ENCODE results near the gene DNAJB9. TPM values are rescaled to one million over a fixed set of nuclear protein-coding genes. Genes with fewer than 3 reads are reported as not detected.
A peak's percentile ranks its signal among the peaks of the same experiment; 100 is the strongest.

The DNAJB9 gene
- polyA plus RNA-seq, 3 donors = 18.1 to 20.7 (median 18.4) TPM

- Mint-ChIP-seq H3K9me3 (peaks cover 0 to 14% (median 6%) of the 10 kb centered on the region in 7 donors), H3K4me3 (no peak overlapping the region), H3K4me1 (peaks cover 15% of the 10 kb centered on the region), H3K36me3 (peaks cover 16 to 23% of the 10 kb centered on the region in 2 donors), H3K27ac (no peak overlapping the region), H3K27me3 (ENCODE audit: low read depth in 3 of 3) (no peaks in the 10 kb centered on the region)
- intact Hi-C loops (cut with micrococcal nuclease) = loop anchor here in 1 of 2 donors (5.0 kb wide), 1 partner anchor 824 kb away; the partner anchor contains the start of gene CBLL1
- Histone ChIP-seq H2AFZ (ENCODE audit: insufficient read depth, low read depth, low read length, poor library complexity, severe bottlenecking) (no peak overlapping the region), H3K27me3 (ENCODE audit: control insufficient read depth in 2 of 2, insufficient read depth in 2 of 2, low read length in 2 of 2) (no peaks in the 10 kb centered on the region), H3K36me3 (replicated peaks in 1 of 2; ENCODE audit: control insufficient read depth in 1 of 2, insufficient read depth in 2 of 2, low read length in 2 of 2) (peaks cover 2 to 24% of the 10 kb centered on the region in 2 donors), H4K20me1 (ENCODE audit: insufficient read depth, low read length) (no peaks in the 10 kb centered on the region), H3K27ac (ENCODE audit: low read depth in 1 of 2, low read length in 2 of 2) (no peak overlapping the region), H3K4me1 (ENCODE audit: control insufficient read depth in 1 of 2, insufficient read depth in 2 of 2, low read length in 2 of 2) (peaks cover 17 to 29% of the 10 kb centered on the region in 2 donors), H3K79me2 (ENCODE audit: insufficient read depth, low read length) (peaks cover 49% of the 10 kb centered on the region), H3K9me3 (replicated peaks in 1 of 2; ENCODE audit: control insufficient read depth in 1 of 2, insufficient read depth in 1 of 2, low read length in 2 of 2) (peaks cover 0 to 5% of the 10 kb centered on the region in 2 donors), H3K9ac (ENCODE audit: insufficient read depth, low read length, poor library complexity, severe bottlenecking) (no peak overlapping the region), H3K4me3 (replicated peaks in 1 of 3; ENCODE audit: low read depth in 2 of 3, low read length in 3 of 3) (no peak overlapping the region), H3K4me2 (replicated peaks; ENCODE audit: extremely low read depth, low read length, poor library complexity, severe bottlenecking) (no peak overlapping the region)
- no peak for DNase-seq
- TF ChIP-seq, protein P1, sequence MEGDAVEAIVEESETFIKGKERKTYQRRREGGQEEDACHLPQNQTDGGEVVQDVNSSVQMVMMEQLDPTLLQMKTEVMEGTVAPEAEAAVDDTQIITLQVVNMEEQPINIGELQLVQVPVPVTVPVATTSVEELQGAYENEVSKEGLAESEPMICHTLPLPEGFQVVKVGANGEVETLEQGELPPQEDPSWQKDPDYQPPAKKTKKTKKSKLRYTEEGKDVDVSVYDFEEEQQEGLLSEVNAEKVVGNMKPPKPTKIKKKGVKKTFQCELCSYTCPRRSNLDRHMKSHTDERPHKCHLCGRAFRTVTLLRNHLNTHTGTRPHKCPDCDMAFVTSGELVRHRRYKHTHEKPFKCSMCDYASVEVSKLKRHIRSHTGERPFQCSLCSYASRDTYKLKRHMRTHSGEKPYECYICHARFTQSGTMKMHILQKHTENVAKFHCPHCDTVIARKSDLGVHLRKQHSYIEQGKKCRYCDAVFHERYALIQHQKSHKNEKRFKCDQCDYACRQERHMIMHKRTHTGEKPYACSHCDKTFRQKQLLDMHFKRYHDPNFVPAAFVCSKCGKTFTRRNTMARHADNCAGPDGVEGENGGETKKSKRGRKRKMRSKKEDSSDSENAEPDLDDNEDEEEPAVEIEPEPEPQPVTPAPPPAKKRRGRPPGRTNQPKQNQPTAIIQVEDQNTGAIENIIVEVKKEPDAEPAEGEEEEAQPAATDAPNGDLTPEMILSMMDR (IDR thresholded peaks at IDR 0.05) = no peak
These were observed 3.7 kb upstream of the DNAJB9 start for GRCh38 chr7:108565987-108566386.

GRCh38 chr7:108568801-108569380, 783 bp upstream of the DNAJB9 start:
- peaks cover 24 to 28% of the 10 kb centered on the region in 2 donors for H3K36me3 Mint-ChIP-seq
- H3K27me3 Mint-ChIP-seq (ENCODE audit: low read depth in 3 of 3) = no peaks in the 10 kb centered on the region
- Histone ChIP-seq H3K4me2 (replicated peaks; ENCODE audit: extremely low read depth, low read length, poor library complexity, severe bottlenecking) (peak overlapping the region; percentile 66), H3K9me3 (replicated peaks in 1 of 2; ENCODE audit: control insufficient read depth in 1 of 2, insufficient read depth in 1 of 2, low read length in 2 of 2) (no peaks in the 10 kb centered on the region), H3K4me1 (ENCODE audit: control insufficient read depth in 1 of 2, insufficient read depth in 2 of 2, low read length in 2 of 2) (peaks cover 21 to 38% of the 10 kb centered on the region in 2 donors), H3K36me3 (replicated peaks in 1 of 2; ENCODE audit: control insufficient read depth in 1 of 2, insufficient read depth in 2 of 2, low read length in 2 of 2) (peaks cover 12 to 41% of the 10 kb centered on the region in 2 donors), H3K79me2 (ENCODE audit: insufficient read depth, low read length) (peaks cover 75% of the 10 kb centered on the region), H4K20me1 (ENCODE audit: insufficient read depth, low read length) (no peaks in the 10 kb centered on the region), H3K9ac (ENCODE audit: insufficient read depth, low read length, poor library complexity, severe bottlenecking) (peak overlapping the region; percentile 98), H2AFZ (ENCODE audit: insufficient read depth, low read depth, low read length, poor library complexity, severe bottlenecking) (peak overlapping the region; percentile 78), H3K27me3 (ENCODE audit: control insufficient read depth in 2 of 2, insufficient read depth in 2 of 2, low read length in 2 of 2) (no peaks in the 10 kb centered on the region), H3K27ac (ENCODE audit: low read depth in 1 of 2, low read length in 2 of 2) (peak overlapping the region; percentile 94 to 99), H3K4me3 (replicated peaks in 1 of 3; ENCODE audit: low read depth in 2 of 3, low read length in 3 of 3) (peak overlapping the region; percentile 60 to 87 (median 77))
- peaks cover 0 to 7% (median 2%) of the 10 kb centered on the region in 7 donors for H3K9me3 Mint-ChIP-seq
- WGBS (ENCODE audit: insufficient coverage) = 14% methylated on average over 12 of the region's 24 CpGs
- peaks cover 23% of the 10 kb centered on the region for H3K4me1 Mint-ChIP-seq
- H3K4me3 Mint-ChIP-seq = peak overlapping the region; percentile 93 to 96
- H3K27ac Mint-ChIP-seq = peak overlapping the region; percentile 94 to 99 (median 98)
- TF ChIP-seq, protein P1 (IDR thresholded peaks at IDR 0.05) = no peak
- peak in 1 of 3 donors; percentile 41 for DNase-seq
- intact Hi-C loops (cut with micrococcal nuclease) = loop anchor here (2.0 to 5.0 kb wide), 2 partner anchors 42 to 827 kb away; partner anchors contain the start of genes PNPLA8 (in 2 of the 2) and CBLL1 (in 1 of the 2)

All from CD14-positive monocyte (primary cell).